Measurements from ENCODE around the gene VGLL4. TPM values are rescaled to one million over a fixed set of nuclear protein-coding genes. Genes with fewer than 3 reads are reported as not detected.

The VGLL4 gene
- total and polyA plus RNA-seq, 2 donors (not counting 1 experiment from before 2014, with no cell fraction given) = 25.8 to 29.0 TPM

- Histone ChIP-seq H3K36me3 (replicated peaks in 1 of 2; ENCODE audit: control extremely low read depth in 1 of 2, control insufficient read depth in 1 of 2, extremely low read depth in 1 of 2, insufficient read depth in 2 of 2, low read length in 1 of 2) (peaks cover 0 to 37% of the 10 kb centered on the region in 2 experiments), H3K4me1 (ENCODE audit: control insufficient read depth in 2 of 2, insufficient read depth in 2 of 2, low read length in 2 of 2) (no peaks in the 10 kb centered on the region), H3K4me3 (ENCODE audit: control extremely low read depth in 1 of 5, extremely low read depth in 1 of 5, insufficient read depth in 1 of 5, low read depth in 2 of 5, low read length in 4 of 5) (no peak overlapping the region), H2AFZ (ENCODE audit: insufficient read depth, low read depth, low read length, poor library complexity, severe bottlenecking) (no peak overlapping the region), H3K9ac (ENCODE audit: low read length) (no peak overlapping the region), H3K79me2 (ENCODE audit: control insufficient read depth, insufficient read depth, low read length) (peaks cover 50% of the 10 kb centered on the region), H4K20me1 (ENCODE audit: control insufficient read depth, insufficient read depth, low read length, poor library complexity, severe bottlenecking) (peaks cover 48% of the 10 kb centered on the region), H3K27ac (ENCODE audit: low read length in 2 of 2) (no peak overlapping the region), H3K4me2 (replicated peaks; ENCODE audit: low read depth, low read length, poor library complexity, severe bottlenecking) (no peak overlapping the region), H3K9me3 (ENCODE audit: control extremely low read depth in 1 of 3, control insufficient read depth in 2 of 3, insufficient read depth in 1 of 3, low read length in 2 of 3) (no peaks in the 10 kb centered on the region), H3K27me3 (replicated peaks in 1 of 4; ENCODE audit: control extremely low read depth in 1 of 4, control insufficient read depth in 3 of 4, insufficient read depth in 4 of 4, low read length in 3 of 4) (no peaks in the 10 kb centered on the region)
- Mint-ChIP-seq H3K27me3 (no peaks in the 10 kb centered on the region), H3K4me3 (no peak overlapping the region), H3K27ac (no peak overlapping the region), H3K4me1 (no peaks in the 10 kb centered on the region), H3K9me3 (ENCODE audit: insufficient read depth) (no peaks in the 10 kb centered on the region)
- TF ChIP-seq, protein P1, sequence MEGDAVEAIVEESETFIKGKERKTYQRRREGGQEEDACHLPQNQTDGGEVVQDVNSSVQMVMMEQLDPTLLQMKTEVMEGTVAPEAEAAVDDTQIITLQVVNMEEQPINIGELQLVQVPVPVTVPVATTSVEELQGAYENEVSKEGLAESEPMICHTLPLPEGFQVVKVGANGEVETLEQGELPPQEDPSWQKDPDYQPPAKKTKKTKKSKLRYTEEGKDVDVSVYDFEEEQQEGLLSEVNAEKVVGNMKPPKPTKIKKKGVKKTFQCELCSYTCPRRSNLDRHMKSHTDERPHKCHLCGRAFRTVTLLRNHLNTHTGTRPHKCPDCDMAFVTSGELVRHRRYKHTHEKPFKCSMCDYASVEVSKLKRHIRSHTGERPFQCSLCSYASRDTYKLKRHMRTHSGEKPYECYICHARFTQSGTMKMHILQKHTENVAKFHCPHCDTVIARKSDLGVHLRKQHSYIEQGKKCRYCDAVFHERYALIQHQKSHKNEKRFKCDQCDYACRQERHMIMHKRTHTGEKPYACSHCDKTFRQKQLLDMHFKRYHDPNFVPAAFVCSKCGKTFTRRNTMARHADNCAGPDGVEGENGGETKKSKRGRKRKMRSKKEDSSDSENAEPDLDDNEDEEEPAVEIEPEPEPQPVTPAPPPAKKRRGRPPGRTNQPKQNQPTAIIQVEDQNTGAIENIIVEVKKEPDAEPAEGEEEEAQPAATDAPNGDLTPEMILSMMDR (IDR thresholded peaks at IDR 0.05) = no peak
- no peak for TF ChIP-seq EZH2 (IDR thresholded peaks at IDR 0.05; ENCODE audit: borderline replicate concordance, insufficient read depth, low read depth, low read length, poor library complexity, severe bottlenecking)
- intact Hi-C loops (cut with micrococcal nuclease) = no loop called here
- WGBS (ENCODE audit: insufficient coverage) = 98% methylated on average over 17 of the region's 20 CpGs
- ChIA-PET POLR2A (no interaction called here), CTCF (interaction anchor here (0.6 kb wide), 1 partner anchor 63 kb away, joined by 3 read pairs; no protein-coding TSS in a partner anchor)
- DNase-seq = no peak
- no peak for ATAC-seq (ENCODE audit: low read depth)
These were observed 77.2 kb downstream of the VGLL4 start for GRCh38 chr3:11566478-11566877.

DNA sequence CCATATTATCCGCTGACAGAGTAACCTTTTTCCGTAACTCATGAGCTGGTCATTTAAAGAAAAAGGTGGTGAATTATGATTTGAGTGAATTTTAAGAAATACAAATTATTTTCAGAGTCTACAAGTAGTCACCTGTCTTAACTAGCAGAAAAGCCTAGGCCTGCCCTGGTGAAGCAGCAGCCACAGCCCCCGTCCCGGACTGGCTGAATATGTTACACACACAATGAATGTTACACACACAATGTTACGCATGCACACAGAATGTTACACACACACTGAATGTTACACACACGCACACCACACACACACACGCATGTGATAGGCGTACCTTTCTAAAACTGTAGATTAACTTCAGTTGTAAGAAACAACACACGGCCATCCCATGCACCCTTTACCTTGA, 77.8 kb downstream of the VGLL4 start:
- H3K27me3 Mint-ChIP-seq = no peaks in the 10 kb centered on the region
- Histone ChIP-seq H3K4me2 (replicated peaks; ENCODE audit: low read depth, low read length, poor library complexity, severe bottlenecking) (no peak overlapping the region), H3K9ac (ENCODE audit: low read length) (no peak overlapping the region), H2AFZ (ENCODE audit: insufficient read depth, low read depth, low read length, poor library complexity, severe bottlenecking) (no peak overlapping the region), H3K27ac (ENCODE audit: low read length in 2 of 2) (no peak overlapping the region), H3K36me3 (replicated peaks in 1 of 2; ENCODE audit: control extremely low read depth in 1 of 2, control insufficient read depth in 1 of 2, extremely low read depth in 1 of 2, insufficient read depth in 2 of 2, low read length in 1 of 2) (peaks cover 0 to 42% of the 10 kb centered on the region in 2 experiments), H3K27me3 (replicated peaks in 1 of 4; ENCODE audit: control extremely low read depth in 1 of 4, control insufficient read depth in 3 of 4, insufficient read depth in 4 of 4, low read length in 3 of 4) (no peaks in the 10 kb centered on the region), H3K4me1 (ENCODE audit: control insufficient read depth in 2 of 2, insufficient read depth in 2 of 2, low read length in 2 of 2) (no peaks in the 10 kb centered on the region), H4K20me1 (ENCODE audit: control insufficient read depth, insufficient read depth, low read length, poor library complexity, severe bottlenecking) (peaks cover 53% of the 10 kb centered on the region), H3K4me3 (ENCODE audit: control extremely low read depth in 1 of 5, extremely low read depth in 1 of 5, insufficient read depth in 1 of 5, low read depth in 2 of 5, low read length in 4 of 5) (no peak overlapping the region), H3K79me2 (ENCODE audit: control insufficient read depth, insufficient read depth, low read length) (peaks cover 50% of the 10 kb centered on the region), H3K9me3 (ENCODE audit: control extremely low read depth in 1 of 3, control insufficient read depth in 2 of 3, insufficient read depth in 1 of 3, low read length in 2 of 3) (no peaks in the 10 kb centered on the region)
- ATAC-seq (ENCODE audit: low read depth) (no peak), DNase-seq (no peak)
- intact Hi-C loops (cut with micrococcal nuclease) = no loop called here
- H3K4me3 Mint-ChIP-seq = no peak overlapping the region
- 98% methylated on average over 7 of the region's 9 CpGs for WGBS (ENCODE audit: insufficient coverage)
- ChIA-PET POLR2A (no interaction called here), CTCF (interaction anchor here (0.6 to 1.4 kb wide), 2 partner anchors 9 to 63 kb away, joined by 3 read pairs; no protein-coding TSS in a partner anchor)
- no peaks in the 10 kb centered on the region for H3K4me1 Mint-ChIP-seq
- no peak overlapping the region for H3K27ac Mint-ChIP-seq
- no peaks in the 10 kb centered on the region for H3K9me3 Mint-ChIP-seq (ENCODE audit: insufficient read depth)
- TF ChIP-seq EZH2 (IDR thresholded peaks at IDR 0.05; ENCODE audit: borderline replicate concordance, insufficient read depth, low read depth, low read length, poor library complexity, severe bottlenecking) = no peak
- TF ChIP-seq, protein P1 (IDR thresholded peaks at IDR 0.05) = no peak

Data from B cell (primary cell).